NCI-H526 (cell line): ENCODE results near the gene TRAF2.

Source experiments
- DNase-seq, 2 experiments: peaks; one replicate each; lab custom pipeline; 2025; lab: John Stamatoyannopoulos, UW

TRAF2 gene

DNA sequence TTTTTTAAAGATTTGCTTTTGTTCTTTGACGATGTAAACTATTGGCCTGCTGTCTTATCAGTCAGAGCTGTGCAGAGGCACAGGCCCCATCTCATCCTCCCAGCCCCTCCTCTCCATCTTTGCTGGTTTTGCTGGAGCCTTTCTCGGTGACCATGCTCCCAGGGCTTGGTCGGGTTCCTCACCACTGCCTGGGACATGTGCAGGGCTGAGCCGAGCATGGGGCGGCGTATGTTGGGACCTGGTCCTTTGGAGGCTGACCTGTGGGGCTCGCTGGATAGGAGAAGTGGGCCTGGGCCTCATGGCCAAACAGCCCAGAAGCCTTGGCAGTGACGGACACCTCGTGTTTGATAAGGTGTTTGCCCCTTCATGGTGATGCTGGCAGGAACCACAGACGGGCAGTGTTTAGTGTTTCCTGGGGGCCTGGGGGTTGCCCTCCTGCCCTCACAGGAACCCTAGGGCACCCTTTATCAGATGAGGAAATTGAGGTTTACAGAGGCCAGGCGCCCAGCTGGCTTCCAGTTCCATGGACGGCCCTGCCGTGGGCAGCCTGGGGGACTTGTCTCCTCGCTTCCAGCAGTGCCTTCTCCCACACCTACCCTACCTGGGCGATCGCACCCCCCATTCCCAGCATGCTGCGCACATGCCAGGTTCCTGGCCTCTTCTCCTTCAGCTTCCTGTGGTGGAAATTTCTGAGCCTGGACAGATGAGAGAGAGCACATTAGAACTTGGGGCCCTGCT lies 27.6 kb downstream of the TRAF2 start:
- no peak for DNase-seq

- DNase-seq, result no peak
Observed at GRCh38 chr9:136915632-136916329, 29.5 kb downstream of the TRAF2 start.

GRCh38 chr9:136916330-136917184 lies 30.2 kb downstream of the TRAF2 start:
- no peak for DNase-seq

- no peak for DNase-seq
Observed at GRCh38 chr9:136917902-136918301, 31.6 kb downstream of the TRAF2 start.

DNA sequence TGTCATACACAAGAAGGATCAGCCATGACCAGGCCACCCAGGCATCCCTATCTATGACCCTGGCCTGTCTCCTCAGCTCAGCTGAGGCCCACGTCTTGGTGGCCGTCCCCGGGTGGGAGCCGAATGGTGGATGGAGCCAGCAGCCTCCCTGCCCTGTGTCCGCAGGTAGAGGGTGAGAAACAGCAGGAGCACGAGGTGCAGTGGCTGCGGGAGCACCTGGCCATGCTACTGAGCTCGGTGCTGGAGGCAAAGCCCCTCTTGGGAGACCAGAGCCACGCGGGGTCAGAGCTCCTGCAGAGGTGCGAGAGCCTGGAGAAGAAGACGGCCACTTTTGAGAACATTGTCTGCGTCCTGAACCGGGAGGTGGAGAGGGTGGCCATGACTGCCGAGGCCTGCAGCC lies 33.8 kb downstream of the TRAF2 start:
- no peak for DNase-seq

DNA sequence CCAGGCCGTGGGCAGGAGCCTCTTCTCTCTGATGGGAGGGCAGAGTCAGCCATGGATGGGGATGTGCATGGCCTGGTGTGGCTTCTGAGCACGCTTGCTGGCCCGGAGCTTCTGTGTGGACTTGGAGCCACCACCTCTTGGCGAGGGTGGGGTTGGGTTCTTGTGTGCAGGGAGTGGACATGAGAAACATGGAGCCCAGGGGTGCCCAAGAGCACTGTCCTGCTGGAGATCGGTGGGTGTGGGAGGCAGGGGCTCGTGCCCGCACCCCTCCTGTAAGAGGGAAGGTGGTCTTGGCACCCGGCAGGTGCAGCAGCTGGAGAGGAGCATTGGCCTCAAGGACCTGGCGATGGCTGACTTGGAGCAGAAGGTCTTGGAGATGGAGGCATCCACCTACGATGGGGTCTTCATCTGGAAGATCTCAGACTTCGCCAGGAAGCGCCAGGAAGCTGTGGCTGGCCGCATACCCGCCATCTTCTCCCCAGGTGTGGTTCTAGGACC lies 34.5 kb downstream of the TRAF2 start:
- DNase-seq, result no peak

- no peak for DNase-seq
Observed at GRCh38 chr9:136921307-136921706, 35.0 kb downstream of the TRAF2 start.

DNA sequence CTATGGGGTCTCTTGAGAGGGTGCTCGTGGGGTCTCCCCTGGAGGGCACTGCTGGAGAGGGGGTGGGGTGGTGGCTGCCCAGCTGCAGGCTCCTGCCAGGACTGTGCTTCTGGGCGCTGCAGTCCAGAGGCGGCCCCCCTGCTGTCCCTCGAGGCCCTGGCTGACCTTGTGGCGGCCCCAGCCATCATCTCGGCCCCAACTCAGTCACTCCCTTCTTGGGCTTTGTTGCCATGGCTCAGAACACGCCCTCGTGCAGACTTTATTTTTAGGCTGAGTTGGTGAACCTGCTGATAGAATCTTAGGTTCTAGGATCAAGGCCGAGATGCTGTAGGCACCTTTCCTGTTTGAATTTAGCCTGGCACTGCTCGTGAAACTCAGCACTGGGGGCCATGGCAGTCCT lies 35.4 kb downstream of the TRAF2 start:
- no peak for DNase-seq

- no peak for DNase-seq
Observed at GRCh38 chr9:136922540-136922939, 36.2 kb downstream of the TRAF2 start.

DNA sequence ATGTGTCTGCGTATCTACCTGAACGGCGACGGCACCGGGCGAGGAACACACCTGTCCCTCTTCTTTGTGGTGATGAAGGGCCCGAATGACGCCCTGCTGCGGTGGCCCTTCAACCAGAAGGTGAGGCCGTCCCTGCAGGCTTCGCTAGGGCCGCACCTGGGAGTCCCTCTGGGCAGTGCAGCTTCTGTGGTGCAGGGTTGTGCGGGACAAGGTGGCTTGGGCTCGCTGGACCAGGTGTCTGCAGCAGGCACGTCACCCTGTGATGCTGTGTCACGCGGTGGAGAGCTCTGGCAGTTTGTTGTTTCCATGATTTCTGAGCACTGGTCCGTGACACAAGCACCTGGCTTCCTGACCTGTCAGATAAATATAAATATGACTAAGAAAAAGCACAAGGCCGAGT lies 37.6 kb downstream of the TRAF2 start:
- DNase-seq, result peak; percentile 68 to 79

DNA sequence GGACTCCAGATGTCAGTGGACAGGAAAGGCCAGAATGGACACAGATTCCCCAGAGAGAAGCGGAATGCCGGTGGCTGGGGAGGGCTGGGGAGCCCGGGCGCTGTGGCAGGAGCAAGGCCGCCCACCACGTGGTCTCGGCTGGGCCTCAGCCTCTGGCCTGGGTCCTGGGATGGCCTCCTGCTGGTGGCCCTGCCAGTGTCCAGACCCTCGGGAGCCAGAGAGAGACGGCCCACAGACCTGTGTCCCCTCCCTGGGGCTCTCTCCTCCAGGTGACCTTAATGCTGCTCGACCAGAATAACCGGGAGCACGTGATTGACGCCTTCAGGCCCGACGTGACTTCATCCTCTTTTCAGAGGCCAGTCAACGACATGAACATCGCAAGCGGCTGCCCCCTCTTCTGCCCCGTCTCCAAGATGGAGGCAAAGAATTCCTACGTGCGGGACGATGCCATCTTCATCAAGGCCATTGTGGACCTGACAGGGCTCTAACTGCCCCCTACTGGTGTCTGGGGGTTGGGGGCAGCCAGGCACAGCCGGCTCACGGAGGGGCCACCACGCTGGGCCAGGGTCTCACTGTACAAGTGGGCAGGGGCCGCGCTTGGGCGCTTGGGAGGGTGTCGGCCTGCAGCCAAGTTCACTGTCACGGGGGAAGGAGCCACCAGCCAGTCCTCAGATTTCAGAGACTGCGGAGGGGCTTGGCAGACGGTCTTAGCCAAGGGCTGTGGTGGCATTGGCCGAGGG lies 39.3 kb downstream of the TRAF2 start:
- no peak for DNase-seq

GRCh38 chr9:136926154-136926704 lies 39.9 kb downstream of the TRAF2 start:
- DNase-seq, result no peak

DNA sequence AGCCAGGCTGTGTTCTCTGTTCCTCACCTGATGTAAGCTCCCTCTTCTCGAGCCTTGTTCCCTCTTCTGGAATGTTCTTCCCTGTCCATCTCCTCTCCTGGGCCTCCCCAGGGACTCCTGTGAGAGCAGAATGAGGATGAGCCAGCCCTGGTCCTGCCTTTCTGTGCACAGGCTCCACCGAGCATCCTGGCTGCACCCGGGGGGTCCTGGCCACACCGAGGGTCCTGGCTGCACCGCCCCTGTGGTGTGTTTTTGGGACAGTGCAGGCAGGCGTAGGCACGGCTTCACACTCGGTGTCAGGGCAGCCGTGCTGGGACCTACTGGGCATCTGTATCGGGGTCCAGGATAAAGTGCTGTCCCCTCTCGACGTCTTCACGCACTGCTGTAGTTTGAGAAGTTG lies 40.4 kb downstream of the TRAF2 start:
- no peak for DNase-seq

DNA sequence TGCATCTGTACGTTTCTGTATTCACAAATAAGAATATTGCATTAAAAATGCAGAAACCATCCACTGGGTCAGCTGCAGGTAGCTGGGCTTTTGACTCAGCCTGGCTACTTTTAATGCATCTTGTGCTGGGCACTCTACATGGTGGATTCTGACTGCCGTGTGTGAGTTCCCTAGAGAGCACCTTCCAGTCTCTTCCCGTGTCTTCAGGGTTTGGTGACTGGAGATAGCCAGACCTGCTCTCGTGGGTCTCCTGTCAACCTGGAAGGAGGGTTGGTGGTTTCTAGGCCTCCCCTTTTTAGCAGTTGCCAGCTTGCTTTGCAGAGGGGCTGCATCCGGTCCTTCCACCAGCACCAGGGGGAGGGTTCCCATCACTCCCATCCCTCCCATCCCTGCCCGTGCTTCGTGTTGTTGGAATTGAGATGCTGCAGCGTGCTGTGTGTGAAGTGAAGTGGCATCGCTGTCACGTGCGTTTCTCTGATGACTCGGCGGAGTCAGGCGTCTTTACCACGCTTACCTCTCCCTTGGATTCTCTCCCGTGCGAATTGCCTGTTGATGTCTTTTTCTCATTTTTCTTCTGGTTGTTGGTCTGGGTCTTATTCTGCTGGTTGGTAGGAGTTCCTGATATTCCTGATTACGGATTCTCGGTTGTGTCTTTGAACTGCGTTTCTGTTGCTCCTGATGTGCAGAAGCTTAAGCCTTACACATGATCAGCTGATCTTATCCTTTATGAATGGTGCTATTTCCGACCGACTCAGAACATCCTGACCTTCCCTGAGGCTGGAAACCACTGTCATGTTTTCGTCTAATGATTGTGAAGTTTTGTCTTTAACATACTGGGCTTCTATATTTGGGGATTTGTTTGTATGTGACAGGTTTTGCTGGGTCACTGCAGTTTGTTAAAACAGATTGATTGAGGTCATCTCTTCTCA lies 41.3 kb downstream of the TRAF2 start:
- DNase-seq, result no peak

DNA sequence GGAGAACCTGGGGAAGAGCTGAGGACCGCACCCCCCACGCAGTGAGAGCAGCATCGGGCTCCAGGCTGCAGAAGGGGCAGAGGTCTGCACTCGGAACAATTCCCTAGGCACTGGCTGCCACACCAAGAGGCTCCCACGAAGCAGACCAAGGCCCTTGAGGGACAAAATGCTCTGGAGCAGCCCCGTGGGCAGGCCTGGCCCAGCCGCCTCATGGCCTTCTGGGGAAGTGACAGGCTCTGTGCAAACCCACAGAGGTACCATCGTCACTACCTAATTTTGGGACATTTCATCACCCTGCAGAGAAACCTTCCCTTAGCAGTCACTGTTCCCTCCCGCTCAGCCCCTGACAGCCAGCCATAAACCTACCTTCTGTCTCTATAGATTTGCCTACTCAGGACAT lies 42.3 kb downstream of the TRAF2 start:
- no peak for DNase-seq

DNA sequence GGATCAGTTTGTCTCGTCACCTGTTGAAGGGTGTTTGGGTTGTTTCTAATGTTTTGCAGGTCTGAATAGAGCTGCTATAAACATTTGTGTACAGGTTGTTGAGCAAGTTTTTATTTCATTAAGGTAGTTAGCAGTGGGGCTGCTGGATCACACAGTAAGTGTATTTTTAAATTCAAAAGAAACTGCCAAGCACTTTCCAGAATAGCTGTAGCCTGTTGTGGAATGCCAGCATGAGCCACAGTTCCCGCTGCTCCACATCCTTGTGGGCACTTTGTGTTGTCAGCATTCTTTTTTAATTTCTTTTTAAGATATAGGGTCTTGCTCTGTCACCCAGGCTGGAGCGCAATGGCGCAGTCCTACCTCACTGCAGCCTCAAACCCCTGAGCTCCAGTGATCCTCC lies 43.7 kb downstream of the TRAF2 start:
- no peak for DNase-seq

GRCh38 chr9:136931611-136932130 lies 45.4 kb downstream of the TRAF2 start:
- no peak for DNase-seq

DNA sequence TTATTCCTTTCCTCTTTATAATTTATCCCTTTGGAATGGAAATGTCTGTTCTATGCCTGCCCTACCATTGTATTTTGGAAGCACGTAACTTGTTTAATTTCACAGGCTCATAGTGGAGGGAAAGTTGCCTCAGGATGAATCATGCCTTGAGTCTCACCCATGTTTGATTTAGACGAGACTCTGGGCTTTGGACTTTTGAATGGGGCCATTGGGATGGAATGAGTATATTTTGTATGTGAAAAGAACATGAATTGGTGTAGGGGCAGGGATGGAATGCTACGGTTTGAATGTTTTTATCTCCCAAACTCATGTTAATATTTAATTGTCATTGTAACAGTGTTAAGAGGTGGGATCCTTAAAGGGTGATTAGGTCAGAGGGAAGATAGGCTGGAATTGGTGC lies 48.0 kb downstream of the TRAF2 start:
- DNase-seq, result no peak

- no peak for DNase-seq
Observed at GRCh38 chr9:136935651-136936050, 49.3 kb downstream of the TRAF2 start.

GRCh38 chr9:136936645-136937170 lies 50.4 kb downstream of the TRAF2 start:
- no peak for DNase-seq
